WTC11 (cell line): ENCODE data around the gene PRIM2.
"Not testable (repeated sequence)": the region's sequence is repeated elsewhere in the genome, so short reads cannot be mapped to it uniquely, and the experiment has no call there.

Experiments
- ATF1 ChIP-seq: sonication (generic); formaldehyde crosslinking; IDR thresholded peaks from 2 replicates; pipeline ENCODE4 v1.8.1; 2023; ENCODE audit warnings: mild to moderate bottlenecking, moderate library complexity, missing genetic modification reagents
- PRDM15 ChIP-seq: sonication (generic); formaldehyde crosslinking; IDR thresholded peaks from 2 replicates; pipeline ENCODE4 v1.8.0; 2022; ENCODE audit warnings: missing genetic modification reagents

DNA sequence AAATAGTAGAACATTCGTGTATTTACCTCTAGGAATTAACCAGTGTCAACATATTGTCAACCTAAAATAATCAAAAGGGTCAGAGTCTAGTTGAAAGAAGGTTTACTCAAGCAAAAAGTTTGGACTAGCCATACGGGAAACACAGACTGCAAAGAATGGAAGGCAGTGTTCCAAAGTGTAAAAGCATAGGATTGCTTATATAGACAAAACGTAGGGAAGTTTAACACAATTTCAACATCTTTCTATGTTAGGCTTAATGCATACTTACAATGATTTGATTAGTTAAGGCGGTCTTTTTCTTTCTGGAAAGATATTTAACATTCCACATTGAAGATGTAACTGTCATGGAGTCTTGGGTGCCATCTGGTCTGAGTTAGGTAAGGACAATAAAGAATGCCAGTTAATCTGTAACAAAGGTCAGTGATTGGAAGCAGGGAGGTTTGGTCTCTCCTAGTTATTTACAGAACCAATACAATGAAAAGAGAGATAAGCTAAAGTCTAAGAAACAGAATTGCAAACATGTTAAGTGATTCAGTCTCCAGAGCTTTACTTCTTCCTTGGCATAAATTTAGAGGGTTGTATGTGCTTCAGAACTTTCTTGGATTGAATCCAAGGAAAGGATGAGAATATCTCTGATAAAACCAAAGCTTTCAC lies 183.1 kb downstream of the PRIM2 start:
- not testable (repeated sequence) for TF ChIP-seq ATF1 (CRISPR knock-in tag); PRDM15
